GM12874 (cell line): ENCODE measurements around the gene MIAT.

Experiments used
- CTCF ChIP-seq: IDR thresholded peaks from 2 replicates; pipeline ENCODE4 v1.5.1; 2011; ENCODE audit warnings: low read depth, mild to moderate bottlenecking, control low read depth, low read length, moderate library complexity; ENCODE audit not compliant: insufficient read depth

MIAT gene

GRCh38 chr22:26672060-26672471 lies 14.7 kb downstream of the MIAT start:
- TF ChIP-seq CTCF = no peak

- TF ChIP-seq CTCF = peak; percentile 22; the same call in 1 of the 2 replicates
Measured at GRCh38 chr22:26672590-26673468, 15.4 kb downstream of the MIAT start.

DNA sequence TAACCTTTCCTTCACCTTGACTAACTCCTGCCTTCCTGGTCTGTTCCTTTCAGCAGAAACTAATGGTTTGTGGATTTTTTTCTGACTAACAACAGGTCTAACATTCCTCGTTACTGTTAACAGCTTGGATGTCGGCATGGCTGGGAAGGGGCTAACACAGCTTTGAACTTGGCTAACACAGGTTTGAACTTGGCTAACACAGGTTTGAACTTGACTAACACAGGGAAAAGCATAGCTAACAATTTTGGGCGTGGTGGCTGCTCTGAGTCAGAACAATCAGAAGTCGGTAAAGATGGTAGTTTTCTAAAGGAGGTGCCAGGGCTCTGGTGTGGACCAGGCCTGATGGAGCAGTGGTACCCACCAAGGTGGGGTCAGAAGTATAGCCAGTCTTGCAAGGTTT lies 16.1 kb downstream of the MIAT start:
- TF ChIP-seq CTCF = no peak

DNA sequence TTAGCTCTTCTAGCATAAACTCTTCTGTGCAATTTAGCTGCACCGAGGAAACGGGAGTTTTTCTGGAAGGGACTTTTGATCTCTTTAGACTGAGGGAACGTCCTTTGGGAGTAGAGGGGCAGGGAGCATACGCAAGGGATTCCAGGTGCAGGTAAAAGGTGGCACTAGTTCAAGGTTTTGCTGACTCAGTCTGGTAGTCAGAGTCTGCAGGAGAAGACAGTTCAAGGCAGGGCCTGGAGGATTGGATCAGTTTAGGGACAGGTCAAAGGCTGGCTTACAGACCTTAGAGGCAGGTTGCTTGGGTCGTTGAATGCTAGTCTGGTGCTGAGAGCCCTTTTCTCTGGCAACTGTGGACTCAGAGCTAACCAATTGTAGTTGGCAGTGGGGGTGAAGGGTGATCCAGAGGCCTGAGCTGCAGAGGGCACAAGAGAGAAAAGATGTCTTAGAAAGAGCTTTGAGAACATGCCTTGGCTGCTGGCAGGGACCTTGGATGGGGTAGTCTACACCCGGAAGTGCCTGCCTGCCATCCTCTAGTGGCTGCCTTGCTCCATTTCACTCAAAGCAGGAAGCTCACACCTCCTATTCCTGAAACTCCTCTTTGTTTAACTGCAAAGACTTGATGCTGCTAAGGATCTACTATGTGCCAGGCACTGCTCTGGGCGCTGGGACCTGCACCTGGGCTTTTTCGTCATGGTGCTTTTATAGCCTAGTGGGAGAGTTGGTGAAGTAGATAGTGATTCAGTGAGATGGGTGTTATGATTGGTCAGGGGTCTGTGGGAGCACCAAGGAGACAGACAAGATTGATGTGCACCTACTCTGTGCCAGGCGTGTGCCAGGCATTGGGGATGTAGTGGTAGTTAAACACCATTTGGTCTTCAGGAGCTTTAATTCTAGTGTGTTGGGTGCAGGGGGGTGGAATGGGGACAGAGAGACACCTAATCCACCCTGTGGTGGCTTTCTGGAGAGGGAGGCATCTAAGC lies 17.1 kb downstream of the MIAT start:
- TF ChIP-seq CTCF = peak; percentile 32

GRCh38 chr22:26675687-26676268 lies 18.4 kb downstream of the MIAT start:
- no peak for TF ChIP-seq CTCF

- TF ChIP-seq CTCF = no peak
Measured at GRCh38 chr22:26677217-26677616, 19.8 kb downstream of the MIAT start.
